Panc1 (cell line): Measurements from ENCODE around the gene FBRS. TPM values are rescaled to one million over a fixed set of nuclear protein-coding genes. Genes with fewer than 3 reads are reported as not detected.
A peak's percentile ranks its signal among the peaks of the same experiment; 100 is the strongest.

Experiments used
- ATAC-seq: fragments of 200-7000 bp; cut with Tn5 transposase; 2 replicates; pipeline ENCODE4 v1.9.1; 2020; ENCODE audit warnings: mild to moderate bottlenecking, moderate library complexity
- BruUV-seq: library from RNA; stranded (reverse); fragments of 400-500 nt; replicated peaks from 2 replicates; lab custom pipeline; 2021; lab: Mats Ljungman, UMichigan
- CTCF ChIA-PET: fragments of 300-600 bp; sonication (Branson Sonifier 250); formaldehyde crosslinking; loops from one replicate; lab custom pipeline; 2022; ENCODE audit warnings: antibody characterized with exemption; lab: Charles Lee
- POLR2A ChIA-PET: fragments of 300-600 bp; sonication (Branson Sonifier 250); formaldehyde crosslinking; loops from one replicate; lab custom pipeline; 2022; ENCODE audit warnings: antibody characterized with exemption; lab: Charles Lee
- DNase-seq: peaks from one replicate; pipeline ENCODE4 v3.0.0-alpha.2; 2010; ENCODE audit warnings: low read depth, low spot score
- H3K27ac ChIP-seq: 2 replicates; pipeline ENCODE4 v1.5.1; 2011; ENCODE audit warnings: mild to moderate bottlenecking, low read length, inconsistent platforms
- H3K27me3 ChIP-seq: fragments of 200-500 bp; sonication (Bioruptor generic); 2 replicates; pipeline ENCODE4 v1.6.0; 2014; ENCODE audit warnings: low read length, inconsistent platforms; ENCODE audit not compliant: control insufficient read depth, insufficient read depth
- H3K36me3 ChIP-seq: fragments of 200-500 bp; sonication (Bioruptor generic); 2 replicates; pipeline ENCODE4 v1.5.1; 2014; ENCODE audit warnings: inconsistent platforms, mild to moderate bottlenecking, low read length, moderate library complexity; ENCODE audit not compliant: control insufficient read depth, insufficient read depth
- H3K4me1 ChIP-seq: 2 replicates; pipeline ENCODE4 v1.5.1; 2011; ENCODE audit warnings: inconsistent platforms, mild to moderate bottlenecking, low read length, moderate library complexity; ENCODE audit not compliant: control insufficient read depth, insufficient read depth
- H3K4me3 ChIP-seq, 2 experiments: 2 replicates each; pipeline ENCODE4 v1.5.1; 2011 to 2012; ENCODE audit warnings: low read depth in 2 of 2, low read length in 2 of 2, mild to moderate bottlenecking in 2 of 2, inconsistent platforms in 1 of 2, moderate library complexity in 1 of 2
- H3K9me3 ChIP-seq: fragments of 200-500 bp; sonication (Bioruptor generic); 2 replicates; pipeline ENCODE4 v1.5.1; 2014; ENCODE audit warnings: low read depth, mild to moderate bottlenecking, inconsistent platforms, low read length, moderate library complexity; ENCODE audit not compliant: control insufficient read depth, insufficient read depth
- CTCF ChIP-seq: fragments of 450-650 bp; IDR thresholded peaks from 2 replicates; pipeline ENCODE4 v1.5.1; 2017; ENCODE audit warnings: mild to moderate bottlenecking
- POLR2AphosphoS5 ChIP-seq: IDR thresholded peaks from 2 replicates; pipeline ENCODE4 v1.6.1; 2012; ENCODE audit warnings: mild to moderate bottlenecking, low read depth, low read length, moderate library complexity
- REST ChIP-seq, 2 experiments: IDR thresholded peaks; 2 replicates each; pipeline ENCODE4 v1.6.1; 2011 to 2012; ENCODE audit warnings: low read depth in 2 of 2, control low read depth in 1 of 2, low read length in 1 of 2, mild to moderate bottlenecking in 1 of 2, moderate library complexity in 1 of 2; ENCODE audit not compliant: insufficient read depth in 1 of 2
- SIN3A ChIP-seq: IDR thresholded peaks from 2 replicates; pipeline ENCODE4 v1.6.1; 2012; ENCODE audit warnings: low read depth, mild to moderate bottlenecking, low read length, moderate library complexity, borderline replicate concordance; ENCODE audit not compliant: insufficient read depth
- TCF7L2 ChIP-seq: IDR thresholded peaks from 2 replicates; pipeline ENCODE4 v1.6.1; 2011; ENCODE audit warnings: mild to moderate bottlenecking, low read depth, low read length, inconsistent platforms
- in situ Hi-C: cut with HindIII; loops from 2 replicates; pipeline ENCODE4 v1.10.0; 2016; ENCODE audit warnings: low sequenced_read_pairs, low pct_unique_long_range_greater_than_20kb
- intact Hi-C: fragments of 100-400 bp; cut with micrococcal nuclease; formaldehyde crosslinking; loops from one replicate; pipeline ENCODE4 v1.10.0; 2022; ENCODE audit not compliant: unreplicated experiment
- total RNA-seq: library from RNA; stranded (reverse); gene quantifications from one replicate; pipeline ENCODE4 v1.2.1, GENCODE V29; 2021; ENCODE audit not compliant: unreplicated experiment

Gene FBRS
- total RNA-seq, 1 experiment from 2014 or later: 103 TPM

GRCh38 chr16:30658731-30659506 lies 688 bp downstream of the FBRS start:
- intact Hi-C loops (no loop called here), in situ Hi-C loops (no loop called here)
- ChIA-PET POLR2A (interaction anchor here (0.6 to 1.1 kb wide), 4 partner anchors 35 to 107 kb away, joined by 4 to 5 read pairs (median 5); no protein-coding TSS in a partner anchor), CTCF (interaction anchor here (0.5 to 0.6 kb wide), 2 partner anchors 8 to 253 kb away, joined by 4 to 10 read pairs; partner anchors contain the start of gene PRR14)
- no peaks in the 10 kb centered on the region for H3K9me3 ChIP-seq
- DNase-seq (no peak), ATAC-seq (peak; percentile 46)
- H3K27ac ChIP-seq: peak overlapping the region; percentile 98
- H3K36me3 ChIP-seq: peaks cover 26% of the 10 kb centered on the region
- BruUV-seq: TSS peak; percentile 90
- H3K4me3 ChIP-seq: peak overlapping the region; percentile 89 to 90
- TF ChIP-seq SIN3A: 0 out of 2 replicates have a peak, but pooled peaks have one; percentile 51
- TF ChIP-seq REST (IDR thresholded peaks at IDR 0.05; ENCODE audit: insufficient read depth in 1 of 2, low read depth in 2 of 2, low read length in 1 of 2): no peak
- no peak; the same call in 1 of the 2 replicates for TF ChIP-seq CTCF
- TF ChIP-seq POLR2AphosphoS5: no peak; the same call in 1 of the 2 replicates
- peak; percentile 83 for TF ChIP-seq TCF7L2
- H3K4me1 ChIP-seq: peaks cover 26% of the 10 kb centered on the region
- H3K27me3 ChIP-seq: no peaks in the 10 kb centered on the region

- ChIA-PET CTCF (no interaction called here), POLR2A (interaction anchor here (0.7 to 1.0 kb wide), 2 partner anchors 34 to 108 kb away, joined by 4 to 5 read pairs; no protein-coding TSS in a partner anchor)
- H3K4me3 ChIP-seq: peak overlapping the region; percentile 89 to 90
- BruUV-seq: no TSS peak
- TF ChIP-seq TCF7L2 (no peak), CTCF (no peak), POLR2AphosphoS5 (no peak; the same call in 1 of the 2 replicates), REST (IDR thresholded peaks at IDR 0.05; ENCODE audit: insufficient read depth in 1 of 2, low read depth in 2 of 2, low read length in 1 of 2) (no peak), SIN3A (no peak)
- no peak for ATAC-seq
- H3K4me1 ChIP-seq: peaks cover 26% of the 10 kb centered on the region
- in situ Hi-C loops: no loop called here
- H3K27me3 ChIP-seq: no peaks in the 10 kb centered on the region
- no peak for DNase-seq
- H3K27ac ChIP-seq: peak overlapping the region; percentile 98
- no peaks in the 10 kb centered on the region for H3K9me3 ChIP-seq
- intact Hi-C loops: no loop called here
- H3K36me3 ChIP-seq: peaks cover 26% of the 10 kb centered on the region
Measured at GRCh38 chr16:30659507-30660423, 1.5 kb downstream of the FBRS start.
